ENCODE results near the gene DYSF.

DNA sequence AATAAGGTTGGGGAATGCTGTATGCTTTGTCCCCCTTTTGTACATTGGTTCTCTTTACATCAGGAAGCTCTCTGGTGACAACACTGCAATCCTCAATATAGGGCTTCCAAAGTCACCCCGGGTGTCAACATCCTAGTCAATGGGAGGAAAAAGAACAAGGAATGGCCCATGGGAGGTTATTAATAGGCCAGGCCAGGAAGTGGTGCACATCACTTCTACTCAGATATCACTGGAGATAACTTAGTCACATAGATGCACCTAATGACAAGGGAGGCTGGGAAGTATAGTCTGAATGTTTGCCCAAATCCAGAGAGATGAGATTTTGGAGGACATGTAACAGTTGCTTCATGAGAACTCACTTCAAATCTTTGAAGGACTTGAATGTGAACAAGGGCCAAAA is 274.7 kb downstream of the DYSF start:
- TF ChIP-seq, protein P1, sequence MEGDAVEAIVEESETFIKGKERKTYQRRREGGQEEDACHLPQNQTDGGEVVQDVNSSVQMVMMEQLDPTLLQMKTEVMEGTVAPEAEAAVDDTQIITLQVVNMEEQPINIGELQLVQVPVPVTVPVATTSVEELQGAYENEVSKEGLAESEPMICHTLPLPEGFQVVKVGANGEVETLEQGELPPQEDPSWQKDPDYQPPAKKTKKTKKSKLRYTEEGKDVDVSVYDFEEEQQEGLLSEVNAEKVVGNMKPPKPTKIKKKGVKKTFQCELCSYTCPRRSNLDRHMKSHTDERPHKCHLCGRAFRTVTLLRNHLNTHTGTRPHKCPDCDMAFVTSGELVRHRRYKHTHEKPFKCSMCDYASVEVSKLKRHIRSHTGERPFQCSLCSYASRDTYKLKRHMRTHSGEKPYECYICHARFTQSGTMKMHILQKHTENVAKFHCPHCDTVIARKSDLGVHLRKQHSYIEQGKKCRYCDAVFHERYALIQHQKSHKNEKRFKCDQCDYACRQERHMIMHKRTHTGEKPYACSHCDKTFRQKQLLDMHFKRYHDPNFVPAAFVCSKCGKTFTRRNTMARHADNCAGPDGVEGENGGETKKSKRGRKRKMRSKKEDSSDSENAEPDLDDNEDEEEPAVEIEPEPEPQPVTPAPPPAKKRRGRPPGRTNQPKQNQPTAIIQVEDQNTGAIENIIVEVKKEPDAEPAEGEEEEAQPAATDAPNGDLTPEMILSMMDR (IDR thresholded peaks at IDR 0.05), result no peak
- TF ChIP-seq EP300 (IDR thresholded peaks at IDR 0.05) (no peak), POLR2A (IDR thresholded peaks at IDR 0.05; ENCODE audit: low read depth) (no peak)
